ENCODE measurements around the gene BPIFA1.

BPIFA1 gene

GRCh38 chr20:33277471-33278441 lies 42.0 kb downstream of the BPIFA1 start:
- DNase-seq (ENCODE audit: low read depth) = no peak

- no peak for DNase-seq (ENCODE audit: low read depth)
Observed at GRCh38 chr20:33278700-33279099, 42.9 kb downstream of the BPIFA1 start.

- DNase-seq (ENCODE audit: low read depth) = no peak
Observed at GRCh38 chr20:33279261-33279910, 43.6 kb downstream of the BPIFA1 start.

- no peak for DNase-seq (ENCODE audit: low read depth)
Observed at GRCh38 chr20:33280000-33280680, 44.3 kb downstream of the BPIFA1 start.

GRCh38 chr20:33280775-33281174 lies 45.0 kb downstream of the BPIFA1 start:
- no peak for DNase-seq (ENCODE audit: low read depth)

- no peak for DNase-seq (ENCODE audit: low read depth)
Observed at GRCh38 chr20:33281550-33282146, 45.9 kb downstream of the BPIFA1 start.

GRCh38 chr20:33282196-33282934 lies 46.6 kb downstream of the BPIFA1 start:
- no peak for DNase-seq (ENCODE audit: low read depth)

GRCh38 chr20:33282991-33283555 lies 47.3 kb downstream of the BPIFA1 start, which contains the start of gene BPIFB1:
TSS of gene BPIFB1 (plus strand) at chr20:33283214. CDS start at chr20:33286074, 2,860 bp downstream.
- no peak for DNase-seq (ENCODE audit: low read depth)

GRCh38 chr20:33284284-33284683 lies 48.5 kb downstream of the BPIFA1 start:
- DNase-seq (ENCODE audit: low read depth) = no peak

GRCh38 chr20:33284937-33285336 lies 49.1 kb downstream of the BPIFA1 start:
- no peak for DNase-seq (ENCODE audit: low read depth)

GRCh38 chr20:33285861-33286495 lies 50.2 kb downstream of the BPIFA1 start:
- no peak for DNase-seq (ENCODE audit: low read depth)

- no peak for DNase-seq (ENCODE audit: low read depth)
Observed at GRCh38 chr20:33287884-33288283, 52.1 kb downstream of the BPIFA1 start.

- no peak for DNase-seq (ENCODE audit: low read depth)
Observed at GRCh38 chr20:33290852-33291251, 55.1 kb downstream of the BPIFA1 start.

GRCh38 chr20:33291416-33291815 lies 55.6 kb downstream of the BPIFA1 start:
- no peak for DNase-seq (ENCODE audit: low read depth)

GRCh38 chr20:33291830-33292355 lies 56.1 kb downstream of the BPIFA1 start:
- DNase-seq (ENCODE audit: low read depth) = no peak

Data from non-pigmented ciliary epithelial cell (primary cell).